PC-3 (cell line): ENCODE data around the gene CPN1.

Experiments used
- CTCF ChIP-seq: fragments of 300-600 bp; sonication (generic); conservative IDR thresholded peaks from 2 replicates; pipeline ENCODE4 v1.5.1; 2017; ENCODE audit warnings: antibody characterized with exemption, low read depth, mild to moderate bottlenecking, low read length
- EZH2 ChIP-seq: fragments of 300-600 bp; sonication (generic); IDR thresholded peaks from one replicate; pipeline ENCODE4 v1.6.1; 2017; ENCODE audit warnings: antibody characterized with exemption, mild to moderate bottlenecking, low read length; ENCODE audit not compliant: unreplicated experiment
- EZH2phosphoT487 ChIP-seq: fragments of 300-600 bp; sonication (generic); IDR thresholded peaks from 2 replicates; pipeline ENCODE4 v1.6.1; 2018; ENCODE audit warnings: mild to moderate bottlenecking, antibody characterized with exemption, low read length, borderline replicate concordance

- TF ChIP-seq CTCF (no peak), EZH2 (no peak), EZH2phosphoT487 (no peak)
Measured at GRCh38 chr10:99998889-99999288, 82.8 kb downstream of the CPN1 start.
